IPS-18a (cell line): ENCODE data around the gene YPEL3.

Experiments used
- H3K27ac ChIP-seq: one replicate; pipeline ENCODE4 v1.5.1; 2013; ENCODE audit warnings: low read length
- H3K27me3 ChIP-seq: one replicate; pipeline ENCODE4 v1.6.1; 2013; ENCODE audit warnings: mild to moderate bottlenecking, low read length; ENCODE audit not compliant: control insufficient read depth, insufficient read depth
- H3K36me3 ChIP-seq: one replicate; pipeline ENCODE4 v1.6.1; 2013; ENCODE audit warnings: low read depth, low read length; ENCODE audit not compliant: control insufficient read depth
- H3K4me1 ChIP-seq: one replicate; pipeline ENCODE4 v1.6.1; 2013; ENCODE audit warnings: low read depth, low read length; ENCODE audit not compliant: control insufficient read depth
- H3K4me3 ChIP-seq: one replicate; pipeline ENCODE4 v1.5.1; 2013; ENCODE audit warnings: low read length
- H3K9ac ChIP-seq: one replicate; pipeline ENCODE4 v1.6.1; 2013; ENCODE audit warnings: mild to moderate bottlenecking, low read length, moderate library complexity
- H3K9me3 ChIP-seq: one replicate; pipeline ENCODE4 v1.6.1; 2013; ENCODE audit warnings: low read depth, low read length; ENCODE audit not compliant: control insufficient read depth

The YPEL3 gene

GRCh38 chr16:30085820-30086219, 10.2 kb downstream of the YPEL3 start:
- no peak overlapping the region for H3K9ac ChIP-seq
- no peak overlapping the region for H3K27ac ChIP-seq
- no peaks in the 10 kb centered on the region for H3K27me3 ChIP-seq
- H3K9me3 ChIP-seq: no peaks in the 10 kb centered on the region
- H3K4me3 ChIP-seq: no peak overlapping the region
- H3K4me1 ChIP-seq: no peaks in the 10 kb centered on the region
- peaks cover 36% of the 10 kb centered on the region for H3K36me3 ChIP-seq

GRCh38 chr16:30085247-30085646, 10.8 kb downstream of the YPEL3 start:
- H3K36me3 ChIP-seq: peaks cover 36% of the 10 kb centered on the region
- no peak overlapping the region for H3K9ac ChIP-seq
- H3K4me1 ChIP-seq: no peaks in the 10 kb centered on the region
- no peak overlapping the region for H3K27ac ChIP-seq
- no peaks in the 10 kb centered on the region for H3K27me3 ChIP-seq
- no peak overlapping the region for H3K4me3 ChIP-seq
- no peaks in the 10 kb centered on the region for H3K9me3 ChIP-seq

DNA sequence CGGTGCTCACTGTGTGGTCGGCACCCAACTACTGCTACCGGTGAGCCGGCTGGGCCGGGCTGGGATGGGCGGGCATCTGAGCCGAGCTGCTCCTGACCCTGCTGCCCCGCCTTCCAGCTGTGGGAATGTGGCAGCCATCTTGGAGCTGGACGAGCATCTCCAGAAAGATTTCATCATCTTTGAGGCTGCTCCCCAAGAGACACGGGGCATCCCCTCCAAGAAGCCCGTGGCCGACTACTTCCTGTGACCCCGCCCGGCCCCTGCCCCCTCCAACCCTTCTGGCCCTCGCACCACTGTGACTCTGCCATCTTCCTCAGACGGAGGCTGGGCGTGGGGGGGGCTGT, 11.2 kb downstream of the YPEL3 start:
- Histone ChIP-seq H3K9me3 (no peaks in the 10 kb centered on the region), H3K36me3 (peaks cover 41% of the 10 kb centered on the region), H3K9ac (no peak overlapping the region), H3K27ac (no peak overlapping the region), H3K4me1 (no peaks in the 10 kb centered on the region), H3K27me3 (no peaks in the 10 kb centered on the region), H3K4me3 (no peak overlapping the region)

GRCh38 chr16:30084096-30084815, 11.8 kb downstream of the YPEL3 start:
- H3K9ac ChIP-seq: no peak overlapping the region

DNA sequence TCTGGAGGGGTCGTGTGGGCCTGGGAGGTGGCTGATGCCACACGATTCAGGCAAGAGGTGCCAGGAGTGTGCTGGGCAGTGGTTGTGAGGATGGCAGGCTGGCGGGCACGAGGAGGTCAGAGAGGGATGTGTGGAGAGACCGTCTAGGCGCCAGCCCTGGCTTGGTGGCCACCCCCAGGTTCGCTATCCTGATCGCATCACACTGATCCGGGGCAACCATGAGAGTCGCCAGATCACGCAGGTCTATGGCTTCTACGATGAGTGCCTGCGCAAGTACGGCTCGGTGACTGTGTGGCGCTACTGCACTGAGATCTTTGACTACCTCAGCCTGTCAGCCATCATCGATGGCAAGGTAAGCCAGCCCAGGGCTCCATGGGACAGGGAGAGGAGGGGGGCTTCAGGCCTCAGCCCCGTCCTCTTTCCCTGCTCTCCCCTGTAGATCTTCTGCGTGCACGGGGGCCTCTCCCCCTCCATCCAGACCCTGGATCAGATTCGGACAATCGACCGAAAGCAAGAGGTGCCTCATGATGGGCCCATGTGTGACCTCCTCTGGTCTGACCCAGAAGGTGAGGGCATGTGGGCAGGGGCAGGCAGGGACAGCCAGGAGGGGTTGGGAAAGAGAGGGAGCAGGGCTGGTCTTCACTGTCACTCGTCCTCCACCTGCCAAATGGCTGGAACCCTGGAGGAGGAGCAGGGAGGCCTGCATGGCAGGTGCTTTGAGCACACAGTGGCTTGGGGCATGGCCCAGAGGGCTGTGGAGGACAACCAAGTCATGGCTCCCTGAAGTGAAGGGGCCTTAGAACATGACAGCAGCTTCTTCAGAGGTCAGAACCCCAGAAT, 12.6 kb downstream of the YPEL3 start:
- Histone ChIP-seq H3K27ac (no peak overlapping the region), H3K27me3 (no peaks in the 10 kb centered on the region), H3K4me3 (no peak overlapping the region), H3K9me3 (no peaks in the 10 kb centered on the region), H3K9ac (no peak overlapping the region), H3K4me1 (no peaks in the 10 kb centered on the region), H3K36me3 (peaks cover 52% of the 10 kb centered on the region)

More at GRCh38 chr16:30084096-30084815, 11.8 kb downstream of the YPEL3 start:
- Histone ChIP-seq H3K27me3 (no peaks in the 10 kb centered on the region), H3K9me3 (no peaks in the 10 kb centered on the region), H3K4me3 (no peak overlapping the region), H3K27ac (no peak overlapping the region), H3K36me3 (peaks cover 46% of the 10 kb centered on the region), H3K4me1 (no peaks in the 10 kb centered on the region)

DNA sequence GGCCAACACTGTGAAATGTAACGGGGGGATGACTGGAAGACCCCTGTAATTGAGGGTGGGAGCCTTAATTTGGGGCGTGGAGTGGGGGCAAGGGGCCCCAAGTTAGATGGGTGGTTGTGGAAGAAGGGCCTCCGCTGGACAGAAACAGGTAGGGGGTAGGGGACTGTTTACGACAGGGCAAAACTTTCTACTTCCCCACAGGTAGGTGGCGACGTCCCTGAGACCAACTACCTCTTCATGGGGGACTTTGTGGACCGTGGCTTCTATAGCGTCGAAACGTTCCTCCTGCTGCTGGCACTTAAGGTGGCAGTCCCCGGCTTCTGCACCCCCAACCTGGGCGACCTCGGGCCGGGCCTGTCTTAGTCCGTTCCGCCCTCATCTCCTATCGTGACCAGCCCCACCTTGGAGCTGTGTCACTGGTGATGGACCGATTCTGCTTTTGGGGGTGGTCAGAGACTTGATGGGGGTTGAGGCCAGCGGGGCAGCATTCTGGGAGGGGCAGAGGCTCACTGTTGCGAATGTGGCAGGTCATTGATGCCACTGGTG, 13.4 kb downstream of the YPEL3 start:
- no peak overlapping the region for H3K27ac ChIP-seq
- H3K36me3 ChIP-seq: peaks cover 60% of the 10 kb centered on the region
- no peaks in the 10 kb centered on the region for H3K4me1 ChIP-seq
- H3K9ac ChIP-seq: no peak overlapping the region
- no peak overlapping the region for H3K4me3 ChIP-seq
- H3K27me3 ChIP-seq: no peaks in the 10 kb centered on the region
- no peaks in the 10 kb centered on the region for H3K9me3 ChIP-seq

- H3K9me3 ChIP-seq: no peaks in the 10 kb centered on the region
- no peaks in the 10 kb centered on the region for H3K4me1 ChIP-seq
- no peak overlapping the region for H3K9ac ChIP-seq
- H3K27ac ChIP-seq: no peak overlapping the region
- H3K4me3 ChIP-seq: no peak overlapping the region
- no peaks in the 10 kb centered on the region for H3K27me3 ChIP-seq
- peaks cover 56% of the 10 kb centered on the region for H3K36me3 ChIP-seq
Measured at GRCh38 chr16:30079480-30079879, 16.5 kb downstream of the YPEL3 start.

DNA sequence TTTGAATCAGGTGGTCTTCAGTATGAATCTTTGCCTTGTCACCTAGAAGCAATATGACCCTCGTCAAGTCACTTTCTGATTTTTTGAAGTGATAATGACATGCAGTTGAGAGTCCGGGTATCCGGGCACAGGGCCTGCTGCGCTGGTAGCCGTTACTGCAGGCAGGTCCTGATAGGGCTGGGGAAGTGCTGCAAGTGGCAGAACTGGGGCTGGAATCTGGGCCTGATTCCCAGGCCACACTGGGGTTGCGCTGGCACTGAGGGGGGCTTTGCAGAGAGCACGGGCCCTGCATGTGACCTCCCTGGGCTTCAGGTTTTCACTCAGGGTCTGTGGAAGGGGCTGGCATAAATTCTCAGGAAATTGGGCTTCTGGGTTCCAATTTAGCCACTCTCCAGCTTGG, 17.3 kb downstream of the YPEL3 start:
- no peaks in the 10 kb centered on the region for H3K9me3 ChIP-seq
- no peak overlapping the region for H3K4me3 ChIP-seq
- peaks cover 49% of the 10 kb centered on the region for H3K36me3 ChIP-seq
- H3K4me1 ChIP-seq: no peaks in the 10 kb centered on the region
- no peak overlapping the region for H3K27ac ChIP-seq
- H3K27me3 ChIP-seq: no peaks in the 10 kb centered on the region
- H3K9ac ChIP-seq: no peak overlapping the region

GRCh38 chr16:30077656-30078055, 18.4 kb downstream of the YPEL3 start:
- Histone ChIP-seq H3K27ac (no peak overlapping the region), H3K36me3 (peaks cover 40% of the 10 kb centered on the region), H3K4me1 (no peaks in the 10 kb centered on the region), H3K9me3 (no peaks in the 10 kb centered on the region), H3K9ac (no peak overlapping the region), H3K27me3 (no peaks in the 10 kb centered on the region), H3K4me3 (no peak overlapping the region)

DNA sequence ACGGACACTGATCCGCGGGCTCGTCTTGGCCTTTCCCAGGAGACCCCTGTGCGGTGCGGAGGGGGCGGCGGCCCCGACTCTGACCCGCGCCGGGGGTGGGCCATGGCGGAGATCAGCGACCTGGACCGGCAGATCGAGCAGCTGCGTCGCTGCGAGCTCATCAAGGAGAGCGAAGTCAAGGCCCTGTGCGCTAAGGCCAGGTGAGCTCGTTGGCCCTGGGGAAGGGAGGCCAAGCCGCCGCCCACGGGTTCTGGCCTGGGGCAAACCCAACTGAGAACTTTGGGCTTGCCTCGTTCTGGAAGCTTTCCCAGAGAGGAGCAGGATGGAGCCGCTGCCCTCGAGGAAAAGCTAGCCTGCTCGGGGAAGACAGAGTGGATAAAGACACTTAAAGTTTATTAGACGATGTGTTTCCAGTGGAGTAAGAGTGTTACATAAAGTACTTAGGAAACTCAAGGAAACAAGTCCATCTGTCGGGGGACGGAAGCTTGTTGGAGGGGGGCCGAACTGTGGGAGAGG, 19.7 kb downstream of the YPEL3 start:
- peaks cover 45% of the 10 kb centered on the region for H3K36me3 ChIP-seq
- peak overlapping the region; percentile 76 for H3K9ac ChIP-seq

GRCh38 chr16:30075503-30076275, 20.3 kb downstream of the YPEL3 start, which contains the start of gene PPP4C:
Gene PPP4C, plus strand, starts transcription at chr16:30075994. Its CDS starts 384 bp downstream, at chr16:30076378.
- Histone ChIP-seq H3K36me3 (peaks cover 46% of the 10 kb centered on the region), H3K4me1 (no peaks in the 10 kb centered on the region), H3K9ac (peak within 1 kb of the TSS; percentile 76), H3K4me3 (peak within 1 kb of the TSS; percentile 91), H3K9me3 (no peaks in the 10 kb centered on the region), H3K27me3 (no peaks in the 10 kb centered on the region), H3K27ac (peak within 1 kb of the TSS; percentile 64)

More for the DNA sequence above, 19.7 kb downstream of the YPEL3 start:
- H3K27me3 ChIP-seq: no peaks in the 10 kb centered on the region
- H3K9me3 ChIP-seq: no peaks in the 10 kb centered on the region
- peak overlapping the region; percentile 91 for H3K4me3 ChIP-seq
- no peak overlapping the region for H3K27ac ChIP-seq
- no peaks in the 10 kb centered on the region for H3K4me1 ChIP-seq
